ENCODE measurements around the gene POLR1F.
"Not testable (repeated sequence)": the region's sequence is repeated elsewhere in the genome, so short reads cannot be mapped to it uniquely, and the experiment has no call there.

POLR1F gene, protein sequence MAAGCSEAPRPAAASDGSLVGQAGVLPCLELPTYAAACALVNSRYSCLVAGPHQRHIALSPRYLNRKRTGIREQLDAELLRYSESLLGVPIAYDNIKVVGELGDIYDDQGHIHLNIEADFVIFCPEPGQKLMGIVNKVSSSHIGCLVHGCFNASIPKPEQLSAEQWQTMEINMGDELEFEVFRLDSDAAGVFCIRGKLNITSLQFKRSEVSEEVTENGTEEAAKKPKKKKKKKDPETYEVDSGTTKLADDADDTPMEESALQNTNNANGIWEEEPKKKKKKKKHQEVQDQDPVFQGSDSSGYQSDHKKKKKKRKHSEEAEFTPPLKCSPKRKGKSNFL

DNA sequence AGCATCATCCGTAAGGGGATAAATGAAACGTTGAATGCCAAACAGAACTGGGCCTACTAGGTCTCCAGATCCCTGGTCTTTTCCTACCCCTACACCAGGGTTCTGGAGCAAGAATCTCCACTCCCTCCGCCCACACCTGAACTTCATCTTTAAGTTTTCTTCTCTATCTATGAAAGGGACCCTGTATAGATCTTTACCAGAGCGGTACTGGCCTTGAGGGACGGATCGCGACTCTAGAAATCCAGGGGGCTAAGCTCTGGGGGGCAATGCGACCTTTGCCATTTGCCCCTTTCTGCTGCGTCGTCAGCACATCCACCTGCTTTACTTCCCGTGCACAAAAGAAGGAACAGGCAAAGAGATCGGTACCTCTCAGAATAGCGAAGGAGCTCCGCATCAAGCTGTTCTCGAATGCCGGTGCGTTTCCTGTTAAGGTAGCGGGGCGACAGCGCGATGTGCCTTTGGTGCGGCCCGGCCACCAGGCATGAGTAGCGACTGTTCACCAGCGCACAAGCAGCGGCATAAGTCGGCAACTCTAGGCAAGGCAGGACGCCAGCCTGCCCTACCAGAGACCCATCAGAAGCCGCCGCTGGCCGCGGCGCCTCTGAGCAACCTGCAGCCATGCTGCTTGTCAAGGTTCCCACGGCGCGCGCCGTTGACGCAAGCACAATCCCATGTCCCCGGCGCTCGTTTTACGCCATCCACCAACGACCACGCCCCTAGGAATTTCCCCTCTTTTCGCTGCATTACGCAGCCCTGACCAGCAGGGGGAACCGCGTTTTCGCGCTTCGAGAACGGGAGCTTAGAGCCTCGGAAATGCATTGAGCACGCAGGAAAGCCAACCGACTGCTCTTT lies at the start of gene POLR1F:
Gene POLR1F, minus strand, starts transcription at position 641 of the 852 bp plus-strand sequence. Its CDS starts 21 bp downstream, at position 620.
- peak; percentile 97 for DNase-seq

DNA sequence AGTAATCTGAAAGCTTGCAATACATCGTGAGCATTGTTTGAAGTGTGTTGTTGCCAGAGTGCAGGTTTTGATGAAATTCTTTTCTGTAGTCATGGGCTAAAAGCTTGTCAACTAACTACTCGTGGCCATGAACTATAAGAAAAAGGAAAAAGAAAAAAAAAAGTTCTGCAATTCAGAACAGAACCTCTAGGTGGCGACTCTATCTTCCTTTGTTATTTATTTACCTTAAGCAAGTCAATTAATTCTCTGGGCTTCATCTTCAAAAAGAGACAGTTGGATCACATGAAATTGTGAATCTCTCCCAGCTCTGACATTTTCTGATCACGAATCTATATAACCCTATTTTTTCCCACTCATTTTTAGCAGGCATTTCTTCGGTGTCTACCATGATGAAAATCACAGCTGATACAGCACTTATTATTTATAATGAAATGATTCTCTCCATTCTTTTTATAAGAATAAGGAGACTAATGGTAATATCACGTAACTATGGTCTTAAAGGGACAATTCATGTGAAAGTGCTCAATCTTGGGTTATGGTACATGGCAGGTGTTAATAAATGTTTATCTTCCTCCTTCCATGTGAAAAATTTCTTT lies 45.8 kb upstream of the POLR1F start:
- peak; percentile 44 for DNase-seq

DNA sequence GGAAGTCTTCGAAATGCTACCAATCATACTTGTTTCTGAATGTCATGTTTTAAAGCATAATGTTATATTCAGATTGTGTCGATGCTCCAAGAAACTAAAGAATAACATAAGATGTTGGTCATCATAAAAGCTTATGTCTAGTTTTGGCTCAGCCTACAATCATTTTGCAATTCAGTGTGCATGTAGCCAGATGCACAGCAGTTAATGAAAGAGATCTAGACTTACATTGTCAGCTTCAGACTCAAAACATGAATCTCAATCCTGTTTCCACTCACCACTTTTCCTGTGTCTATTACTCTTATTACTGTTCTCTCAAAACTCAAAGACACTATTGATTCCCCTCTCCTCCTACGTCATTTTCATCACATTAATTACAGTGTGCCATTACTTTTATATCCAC lies 43.2 kb upstream of the POLR1F start:
- no peak for DNase-seq

DNA sequence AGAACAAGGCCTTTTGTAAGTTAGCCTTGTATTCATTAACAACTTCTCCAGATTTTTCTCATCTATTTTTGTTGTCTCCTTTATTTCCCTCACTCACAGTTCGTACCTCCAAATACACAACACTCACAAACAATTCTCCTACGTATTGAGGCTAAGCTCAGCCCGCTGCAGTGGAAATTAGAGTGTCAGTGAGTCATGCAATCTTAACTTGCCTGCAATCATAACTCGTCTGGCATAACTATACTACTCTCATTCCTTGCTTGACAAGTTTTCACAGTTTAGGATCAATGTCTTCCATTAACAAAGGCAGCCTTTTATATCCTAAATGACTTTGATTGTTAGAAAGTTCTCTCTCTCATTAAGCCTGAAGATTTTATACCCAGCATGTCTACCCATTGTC lies 40.8 kb upstream of the POLR1F start:
- DNase-seq: no peak

DNA sequence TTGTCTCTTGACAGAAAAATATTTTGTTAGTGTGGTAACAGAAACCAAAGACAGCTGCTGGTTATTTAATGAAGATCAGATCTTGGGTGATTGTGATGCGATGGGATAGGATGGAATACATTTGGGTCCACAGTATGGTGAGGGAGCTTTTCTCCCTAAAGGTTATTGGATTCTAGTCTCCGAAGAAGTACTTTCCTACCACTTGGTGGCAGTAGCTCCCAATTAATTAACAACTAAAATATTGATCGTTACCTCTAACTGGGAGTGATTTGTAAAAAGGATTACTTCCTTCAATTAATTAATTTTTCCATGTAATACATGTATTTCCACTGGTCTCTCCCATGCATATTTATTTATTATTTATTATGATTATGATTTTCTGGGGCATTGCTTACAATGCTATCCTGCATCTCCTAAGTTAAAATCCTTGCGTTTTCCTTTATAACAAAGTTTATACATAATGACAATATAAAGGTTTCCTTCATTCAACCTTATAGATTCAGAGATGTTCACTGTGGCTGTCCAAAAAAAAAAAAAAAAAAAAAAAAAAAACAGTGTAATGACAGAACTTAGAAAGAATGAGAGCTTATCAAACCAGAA lies 39.0 kb upstream of the POLR1F start:
- peak; percentile 29 for DNase-seq

DNA sequence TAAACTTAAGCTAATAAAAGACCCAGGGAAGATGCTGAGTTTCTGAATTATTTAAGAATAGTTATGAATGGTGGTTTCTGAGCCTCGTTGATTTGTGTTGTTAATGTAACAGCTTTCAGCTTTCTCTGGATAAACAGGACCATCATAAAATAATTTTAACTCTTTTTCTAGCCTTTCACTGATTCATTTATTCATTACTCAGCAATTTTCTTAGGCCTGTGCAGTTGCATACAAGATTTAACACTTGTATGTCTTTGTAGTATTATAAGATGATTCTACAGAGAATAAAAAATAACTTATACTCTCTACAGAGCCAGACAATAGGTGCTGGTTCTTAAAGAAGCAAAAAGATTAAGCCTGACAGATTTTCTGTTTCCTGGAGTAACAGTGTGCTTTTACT lies 35.2 kb upstream of the POLR1F start:
- DNase-seq: no peak

DNA sequence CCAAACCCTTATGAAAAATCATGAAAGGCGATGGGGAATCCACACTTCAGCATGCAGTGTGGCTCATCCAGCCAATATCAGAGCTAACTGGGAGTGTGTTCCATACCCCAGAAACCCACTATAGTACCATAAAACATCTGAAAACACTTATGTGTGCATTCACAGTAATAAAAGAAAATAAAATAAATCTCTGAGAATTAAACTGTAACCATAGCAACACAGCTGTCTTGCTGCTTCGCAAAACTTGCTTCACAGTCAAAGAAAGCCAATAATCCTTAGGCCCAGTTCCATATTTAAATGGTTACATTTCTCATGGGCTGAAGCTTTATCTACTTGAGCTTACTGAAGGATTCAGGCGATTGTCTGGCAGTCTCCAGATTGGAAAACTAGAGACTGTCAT lies 19.9 kb upstream of the POLR1F start:
- DNase-seq: no peak

DNA sequence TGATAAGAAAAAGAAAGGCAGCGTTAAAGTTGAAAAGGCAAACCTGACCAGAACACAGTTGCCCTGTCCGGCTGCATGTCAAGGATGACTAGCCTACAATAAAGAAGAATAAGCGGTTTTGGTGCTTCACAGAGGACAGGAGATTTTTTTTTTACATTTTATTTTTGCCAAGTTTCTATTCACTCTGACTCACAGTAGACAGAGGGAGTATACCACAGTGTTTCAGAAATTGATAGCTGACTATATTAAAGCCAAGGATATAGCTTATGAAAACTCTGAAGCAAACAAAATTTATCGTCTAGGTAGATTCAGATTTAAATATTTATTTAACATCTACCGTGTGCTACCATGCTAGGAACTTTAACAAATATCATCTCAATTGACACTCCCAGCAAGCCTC lies 16.9 kb upstream of the POLR1F start:
- no peak for DNase-seq

DNA sequence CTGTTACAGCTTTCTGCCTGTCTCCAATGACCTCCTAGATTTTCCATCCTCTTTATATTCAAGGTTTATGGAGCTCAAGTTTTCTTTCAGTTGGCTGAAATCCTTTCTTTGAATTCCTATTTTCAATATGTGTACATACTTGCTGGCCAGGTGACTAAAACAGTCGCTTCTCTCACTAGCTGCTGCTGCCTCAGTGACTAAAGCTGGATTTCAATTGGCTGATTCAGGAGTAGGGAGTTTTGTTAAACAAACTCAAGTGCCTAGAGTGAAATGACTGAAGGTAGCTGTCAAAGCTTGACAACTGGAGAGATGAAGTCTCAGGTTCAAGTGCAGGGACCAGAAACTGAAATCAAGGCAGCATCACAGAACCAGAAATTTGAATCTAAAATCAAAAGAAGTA lies 6.7 kb upstream of the POLR1F start:
- no peak for DNase-seq

DNA sequence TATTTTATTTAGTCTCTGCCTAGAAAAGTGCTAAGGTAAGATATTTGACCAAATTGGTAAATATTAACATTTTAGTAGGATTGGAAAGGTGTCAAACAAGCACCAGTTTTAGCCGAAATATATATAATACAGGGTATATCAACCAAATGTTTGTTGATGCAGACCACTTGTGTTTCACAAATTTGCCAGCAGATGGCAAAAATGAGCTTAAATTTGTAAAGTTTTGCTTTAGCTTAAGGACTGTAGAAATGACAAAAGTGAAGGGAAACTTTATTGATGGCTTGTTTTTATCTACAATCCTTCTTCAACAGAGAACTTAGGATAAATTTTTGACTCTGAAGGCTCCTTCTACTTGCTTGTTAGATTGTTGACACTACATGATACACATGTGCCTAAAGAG lies 4.8 kb upstream of the POLR1F start:
- peak; percentile 70 for DNase-seq

DNA sequence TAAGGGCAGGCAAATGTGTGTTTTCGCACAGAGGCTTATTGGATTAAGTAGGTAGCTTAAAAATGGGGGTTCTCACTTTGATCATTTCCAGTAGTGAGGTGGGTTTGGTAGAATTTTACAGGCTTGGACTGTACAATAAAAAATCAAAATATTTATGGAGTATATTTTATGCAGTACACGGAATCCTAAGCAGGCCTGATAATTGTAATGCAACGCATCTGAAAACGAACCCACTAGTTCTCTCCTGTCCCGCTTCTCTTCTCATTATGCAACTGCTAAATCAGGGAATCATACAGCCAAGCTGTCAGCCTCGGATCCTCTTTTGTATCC lies 377 bp upstream of the POLR1F start:
- no peak for DNase-seq

DNA sequence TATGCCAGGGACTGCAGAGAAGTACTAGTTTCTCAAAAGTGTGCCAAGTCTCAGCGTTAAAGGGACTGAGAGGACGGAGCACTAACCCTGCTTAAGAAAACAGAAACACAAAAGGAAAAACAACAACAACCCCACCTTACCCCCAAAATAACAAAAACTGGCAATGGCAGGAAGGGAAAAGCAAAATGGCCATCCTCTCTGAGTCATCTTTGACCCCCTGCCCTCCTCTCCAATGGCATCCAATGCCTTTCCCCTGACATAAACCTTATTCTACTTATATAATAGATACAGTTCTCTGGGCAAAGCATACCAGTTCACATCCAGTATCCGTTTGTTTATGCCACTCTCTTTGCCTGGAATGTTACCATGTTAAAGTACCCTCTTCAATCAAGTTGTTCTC lies 1.6 kb downstream of the POLR1F start:
- DNase-seq: no peak

DNA sequence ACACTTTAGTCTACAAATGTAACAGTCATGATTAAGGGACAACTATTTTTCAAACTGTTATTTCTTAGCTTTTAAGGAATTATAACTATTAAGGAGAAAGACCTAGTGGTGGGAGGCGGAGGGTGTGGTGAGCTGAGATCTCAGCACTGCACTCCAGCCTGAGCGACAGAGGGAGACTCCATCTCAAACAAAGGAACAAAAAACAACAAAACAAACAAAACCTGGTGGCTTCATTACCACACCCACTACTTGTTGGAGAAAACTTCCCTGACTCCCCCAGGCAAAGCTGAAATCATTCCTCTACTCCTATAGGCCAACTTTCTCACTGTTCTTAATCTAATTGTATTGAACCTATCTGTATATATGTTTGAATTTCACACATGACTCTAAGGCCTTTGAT lies 3.2 kb downstream of the POLR1F start:
- DNase-seq: no peak

DNA sequence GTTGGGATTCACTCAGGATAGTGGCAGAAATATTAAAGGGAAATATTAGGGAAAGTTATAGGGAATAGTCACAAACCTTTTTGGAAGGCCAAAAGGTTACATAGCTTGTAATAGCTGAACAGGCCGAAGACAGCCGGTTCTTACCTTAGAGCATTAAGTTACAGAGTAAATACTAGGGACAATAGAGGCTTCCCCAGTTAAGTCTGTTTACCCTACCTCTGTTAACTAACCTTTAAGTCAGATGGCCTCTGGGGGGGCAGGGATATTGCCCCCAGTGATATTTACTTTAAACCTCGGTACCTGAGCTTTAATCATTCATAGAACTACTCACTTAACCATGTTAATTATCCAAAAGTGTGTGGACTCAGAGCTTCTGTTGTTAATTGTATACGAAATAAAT lies 7.4 kb downstream of the POLR1F start:
- DNase-seq: no peak

DNA sequence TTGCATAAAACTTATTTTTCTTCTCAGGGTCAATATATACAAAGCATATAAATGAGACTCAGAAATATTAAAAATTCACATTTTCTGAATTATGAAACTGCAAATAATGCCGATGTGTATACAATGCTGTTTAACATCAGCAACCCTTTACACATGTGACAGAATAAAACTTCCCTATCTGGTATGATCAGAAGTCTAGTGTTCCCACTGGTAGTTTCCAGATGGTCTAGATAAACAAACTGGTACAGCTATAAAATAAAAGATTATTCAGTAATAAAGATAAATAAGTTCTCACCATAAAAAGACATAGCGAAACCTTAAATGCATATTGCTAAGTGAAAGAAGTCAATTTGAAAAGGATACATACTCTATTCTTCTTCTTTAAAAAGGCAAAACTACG lies 7.9 kb downstream of the POLR1F start:
- DNase-seq: no peak

DNA sequence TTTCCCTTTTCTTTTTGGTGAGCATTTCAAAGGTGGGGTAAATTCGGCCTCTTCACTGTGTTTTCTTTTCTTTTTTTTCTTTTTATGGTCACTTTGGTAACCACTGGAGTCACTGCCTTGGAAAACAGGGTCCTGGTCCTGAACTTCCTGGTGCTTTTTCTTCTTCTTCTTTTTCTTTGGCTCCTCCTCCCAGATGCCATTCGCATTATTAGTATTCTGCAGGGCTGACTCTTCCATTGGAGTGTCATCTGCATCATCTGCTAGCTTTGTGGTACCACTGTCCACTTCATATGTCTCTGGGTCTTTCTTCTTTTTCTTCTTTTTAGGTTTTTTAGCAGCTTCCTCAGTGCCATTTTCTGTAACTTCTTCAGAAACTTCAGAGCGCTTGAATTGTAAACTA lies 10.5 kb downstream of the POLR1F start:
- no peak for DNase-seq

DNA sequence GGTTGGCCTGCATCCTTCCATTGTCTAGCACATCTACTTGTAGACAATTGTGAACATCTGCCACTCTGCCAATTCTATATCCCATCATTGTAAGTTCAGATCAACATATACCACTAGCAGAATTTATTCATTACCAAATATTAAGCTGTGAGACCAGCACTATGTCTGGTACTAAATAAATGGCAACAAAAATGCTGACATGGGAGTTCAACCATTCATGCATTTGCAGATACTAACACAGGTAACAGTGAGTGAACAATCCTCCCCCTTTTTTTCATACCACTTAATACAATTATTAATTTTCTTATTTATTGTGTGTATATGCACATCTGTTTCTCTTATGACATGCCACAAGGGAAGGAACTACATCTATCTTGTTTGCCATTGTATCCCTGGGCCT lies 11.9 kb downstream of the POLR1F start:
- DNase-seq: no peak

DNA sequence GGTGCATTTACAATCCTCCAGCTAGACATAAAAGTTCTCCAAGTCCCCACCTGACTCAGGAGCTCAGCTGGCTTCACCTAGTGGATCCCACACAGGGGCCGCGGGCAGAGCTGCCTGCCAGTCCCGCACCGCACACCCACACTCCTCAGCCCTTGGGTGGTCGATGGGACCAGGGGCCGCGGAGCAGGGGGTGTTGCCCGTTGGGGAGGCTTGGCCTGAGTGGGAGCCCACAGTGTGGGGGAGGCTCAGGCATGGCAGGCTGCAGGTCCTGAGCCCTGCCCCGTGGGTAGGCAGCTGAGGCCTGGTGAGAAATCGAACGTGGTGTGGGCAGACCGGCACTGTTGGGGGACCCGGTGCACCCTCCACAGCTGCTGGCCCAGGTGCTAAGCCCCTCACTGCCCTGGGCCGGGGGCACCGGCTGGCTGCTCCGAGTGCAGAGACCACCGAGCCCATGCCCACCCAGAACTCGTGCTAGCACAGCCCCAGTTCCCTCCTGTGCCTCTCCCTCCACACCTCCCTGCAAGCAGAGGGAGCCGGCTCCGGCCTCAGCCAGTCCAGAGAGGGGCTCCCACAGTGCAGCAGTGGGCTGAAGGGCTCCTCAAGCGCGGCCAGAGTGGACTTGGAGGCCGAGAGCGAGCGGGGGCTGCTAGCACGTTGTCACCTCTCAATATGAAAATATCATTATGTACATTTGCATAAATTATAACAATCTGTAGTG lies 16.6 kb downstream of the POLR1F start:
- no peak for DNase-seq

DNA sequence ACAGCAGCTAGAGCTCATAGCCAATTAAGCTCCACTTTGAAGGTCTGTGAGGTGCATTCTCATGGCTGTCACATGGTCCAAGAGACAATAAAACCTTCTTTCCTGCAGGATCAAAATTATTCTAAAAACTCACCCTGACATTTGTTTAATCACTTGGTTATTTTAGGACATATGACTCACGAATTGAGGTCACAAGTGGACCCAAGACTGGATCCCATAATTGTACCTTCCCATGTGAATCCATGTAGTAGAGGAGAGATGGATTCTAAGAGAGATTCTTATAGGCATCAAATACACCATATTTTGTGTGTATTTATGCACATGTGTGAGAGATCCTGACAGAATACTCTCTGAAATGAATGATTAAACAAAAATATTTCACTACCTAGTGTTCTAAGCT lies 18.1 kb downstream of the POLR1F start:
- no peak for DNase-seq

DNA sequence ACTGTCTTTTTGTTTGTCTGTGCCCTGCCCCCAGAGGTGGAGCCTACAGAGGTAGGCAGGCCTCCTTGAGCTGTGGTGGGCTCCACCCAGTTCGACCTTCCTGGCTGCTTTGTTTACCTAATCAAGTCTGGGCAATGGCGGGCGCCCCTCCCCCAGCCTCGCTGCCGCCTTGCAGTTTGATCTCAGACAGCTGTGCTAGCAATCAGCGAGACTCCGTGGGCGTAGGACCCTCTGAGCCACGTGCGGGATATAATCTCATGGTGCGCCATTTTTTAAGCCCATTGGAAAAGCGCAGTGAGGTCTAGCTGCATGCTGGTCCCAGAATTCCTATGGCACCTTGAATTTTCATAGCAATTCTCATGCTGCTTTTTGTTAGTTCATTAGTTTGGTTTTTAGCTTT lies 19.7 kb downstream of the POLR1F start:
- not testable (repeated sequence) for DNase-seq

DNA sequence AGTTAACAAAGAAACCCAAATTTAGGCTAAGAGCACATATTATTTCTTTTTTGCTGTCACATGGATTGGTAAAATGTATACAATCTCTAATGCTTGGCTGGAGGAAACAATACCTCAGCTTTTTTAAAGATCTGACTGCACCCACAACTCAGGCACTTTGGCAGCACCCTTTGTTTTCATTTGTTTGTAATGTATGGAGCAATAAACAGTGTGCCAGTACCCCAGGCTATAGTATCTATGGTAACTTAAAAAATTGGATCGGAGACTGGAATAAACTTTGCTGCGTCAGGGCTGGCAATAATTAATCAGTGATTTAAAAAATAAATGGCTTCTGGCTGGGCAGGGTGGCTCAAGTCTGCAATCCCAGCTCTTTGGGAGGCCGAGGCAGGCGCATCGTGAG lies 27.2 kb downstream of the POLR1F start:
- DNase-seq: no peak

DNA sequence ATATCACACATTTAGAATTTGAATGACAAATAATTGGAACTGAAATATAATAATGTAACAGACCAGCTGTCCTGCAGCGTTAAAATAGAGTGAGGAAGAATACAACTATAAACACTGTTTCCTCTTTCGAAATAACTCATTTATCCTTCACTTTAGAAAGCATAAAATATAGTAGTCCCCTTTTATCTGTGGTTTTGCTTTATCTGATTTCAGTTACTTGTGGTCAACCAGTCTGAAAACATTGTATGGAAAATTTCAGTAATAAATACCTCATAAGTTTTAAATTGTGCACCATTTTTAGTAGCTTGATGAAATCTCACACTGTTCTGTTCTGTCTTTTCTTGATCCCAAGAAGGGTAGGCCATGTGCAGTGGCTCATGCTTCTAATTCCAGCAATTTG lies 31.7 kb downstream of the POLR1F start:
- DNase-seq: no peak

DNA sequence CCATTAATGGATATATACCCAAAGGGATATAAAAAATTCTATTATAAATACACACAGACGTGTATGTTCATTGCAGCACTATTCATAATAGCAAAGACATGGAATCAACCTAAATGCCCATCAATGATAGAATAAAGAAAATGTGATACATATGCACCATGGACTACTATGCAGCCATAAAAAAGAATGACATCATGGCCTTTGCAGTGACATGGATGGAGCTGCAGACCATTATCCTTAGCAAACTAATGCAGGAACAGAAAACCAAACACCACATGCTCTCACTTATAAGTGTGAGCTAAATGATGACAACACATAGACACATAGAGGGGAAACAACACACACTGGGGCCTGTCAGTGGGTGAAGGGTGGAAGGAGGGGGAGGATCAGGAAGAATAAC lies 33.0 kb downstream of the POLR1F start:
- no peak for DNase-seq
